K562 treated with DMSO at 1 percent for 4 hours (cell line): ENCODE measurements around the gene ASH1L. TPM values are rescaled to one million over a fixed set of nuclear protein-coding genes. Genes with fewer than 3 reads are reported as not detected.

Source experiments
- total RNA-seq: library from RNA; unstranded; fragments of 300-600 nt; gene quantifications from 2 replicates; pipeline ENCODE4 v1.2.3, GENCODE V29; 2022; ENCODE audit not compliant: insufficient read depth

Gene ASH1L
- total RNA-seq, result 6.7 and 11.1 TPM in 2 replicates

DNA sequence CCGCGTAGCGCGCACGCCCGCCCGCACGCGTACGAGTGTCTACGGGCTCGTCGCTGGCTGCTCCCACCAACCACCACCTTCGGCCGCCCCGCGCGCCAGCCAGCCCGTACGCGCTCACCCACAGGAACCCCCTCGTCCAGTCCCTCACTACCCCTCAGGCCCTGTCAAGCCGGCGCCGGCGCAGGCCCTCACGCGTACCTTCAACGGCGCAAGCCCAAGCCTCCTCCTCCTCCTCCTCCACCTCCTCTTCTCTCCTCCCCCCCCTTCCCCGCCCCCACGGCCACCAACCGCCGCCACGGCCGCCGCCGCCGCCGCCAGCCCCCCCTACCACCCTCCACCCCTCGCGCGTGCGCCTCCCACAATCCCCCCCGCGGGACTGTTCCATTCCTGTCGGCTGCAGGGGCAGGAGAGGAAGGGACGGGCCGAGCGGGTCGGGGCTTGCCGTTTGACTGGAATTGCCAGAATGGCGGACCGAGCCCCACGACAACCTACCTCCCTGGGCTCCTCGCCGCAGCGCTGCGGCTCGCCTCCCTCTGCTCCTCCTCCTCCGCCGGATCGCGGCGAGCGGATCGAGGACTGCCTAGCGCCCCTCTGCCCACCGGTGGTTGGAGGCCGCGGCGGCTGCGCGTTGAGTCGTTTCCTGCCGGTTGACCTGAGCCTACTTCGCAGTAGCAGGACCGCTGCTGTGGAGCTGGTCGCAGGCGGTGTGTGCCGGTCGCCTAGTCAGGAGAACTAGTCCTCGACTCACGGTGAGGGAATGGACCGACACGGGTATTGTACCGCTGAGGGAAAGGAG, at the start of gene ASH1L:
TSS of gene ASH1L (minus strand) at position 223 of the 796 bp plus-strand sequence. CDS start 41,284 bp downstream, outside the sequence.

GRCh38 chr1:155609515-155610256, 47.1 kb upstream of the ASH1L start, which contains the start of gene MSTO1:
Gene MSTO1, plus strand, starts transcription at chr1:155610218. Its CDS starts 31 bp downstream, at chr1:155610249.

GRCh38 chr1:155320661-155321617, 241.7 kb downstream of the ASH1L start, which contains the start of gene RUSC1:
Gene RUSC1, plus strand, starts transcription at chr1:155320894. Its CDS starts 880 bp downstream, at chr1:155321774.

GRCh38 chr1:155308493-155309422, 253.8 kb downstream of the ASH1L start, which contains the start of gene FDPS:
Gene FDPS, plus strand, starts transcription at chr1:155308866. Its CDS starts 924 bp downstream, at chr1:155309790.

DNA sequence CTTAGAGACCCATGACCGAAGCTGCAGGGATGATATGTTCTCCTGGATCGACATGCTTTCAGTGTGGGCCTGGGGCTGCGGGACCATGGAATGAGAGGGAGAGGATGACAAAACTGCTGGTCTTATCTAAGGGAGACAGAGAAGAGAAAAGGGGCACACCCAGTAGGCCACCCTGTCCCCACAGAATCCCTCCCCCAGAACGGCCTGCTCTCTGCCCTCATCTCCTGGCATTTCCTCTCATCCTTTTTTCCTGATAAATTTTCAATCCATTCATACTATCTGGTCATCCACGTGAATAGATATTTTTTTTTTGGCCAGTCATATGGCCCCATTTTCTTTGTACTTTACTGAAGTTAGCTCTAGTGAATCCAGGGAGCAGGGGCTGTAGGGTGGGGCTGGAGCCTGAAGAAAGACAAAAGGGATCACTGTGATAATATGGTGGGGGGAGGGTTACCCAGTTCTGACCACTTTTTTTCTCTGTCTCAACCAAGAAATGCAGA, 261.2 kb downstream of the ASH1L start, which contains the start of gene PKLR:
TSS of gene PKLR (minus strand) at position 97 of the 500 bp plus-strand sequence. CDS start at position 54, 43 bp downstream.

Other genes starting within 250 kb of the ASH1L start
- gene RUSC1, start 241.9 kb downstream of the ASH1L start, total RNA-seq, result 40.3 and 62.8 TPM in 2 replicates
- gene MSTO1, start 47.4 kb upstream of the ASH1L start, total RNA-seq, result 16.0 and 16.7 TPM in 2 replicates
- 46.6 and 54.0 TPM in 2 replicates for gene YY1AP1, start 126.0 kb upstream of the ASH1L start, total RNA-seq
- 120 and 127 TPM in 2 replicates for gene DAP3, start 126.3 kb upstream of the ASH1L start, total RNA-seq